H1 (cell line): ENCODE results near the gene SRRT. TPM values are rescaled to one million over a fixed set of nuclear protein-coding genes. Genes with fewer than 3 reads are reported as not detected.

Experiments used
- CTCF ChIA-PET: fragments of 300-600 bp; sonication (Branson Sonifier 250); formaldehyde crosslinking; loops from one replicate; lab custom pipeline; 2021; ENCODE audit not compliant: partially characterized antibody; lab: Charles Lee
- POLR2A ChIA-PET: fragments of 300-600 bp; sonication (Branson Sonifier 250); formaldehyde crosslinking; loops from one replicate; lab custom pipeline; 2021; ENCODE audit warnings: inconsistent platforms; ENCODE audit not compliant: partially characterized antibody; lab: Charles Lee
- DNase-seq, 2 experiments: peaks; one replicate each; pipeline versions ENCODE4 v3.0.0 to v3.0.0-alpha.2; 2010 to 2022; ENCODE audit warnings: low spot score in 2 of 2, low read depth in 1 of 2, mixed read lengths in 1 of 2
- FAIRE-seq: peaks from 2 replicates; lab custom pipeline; 2011; peaks lifted over from hg19 to GRCh38; lab: Jason Lieb, UNC
- H2AFZ ChIP-seq: 2 replicates; pipeline ENCODE4 v1.8.1; 2012; ENCODE audit warnings: low read length, inconsistent platforms
- H2AK5ac ChIP-seq: 2 replicates; pipeline ENCODE4 v1.6.1; 2013; ENCODE audit warnings: low read depth, low read length
- H2BK120ac ChIP-seq: replicated peaks from 2 replicates; pipeline ENCODE3; 2013; ENCODE audit warnings: low read depth, low read length, inconsistent platforms
- H2BK12ac ChIP-seq: 2 replicates; pipeline ENCODE4 v1.6.1; 2013; ENCODE audit warnings: low read depth, low read length
- H2BK15ac ChIP-seq: 2 replicates; pipeline ENCODE4 v1.6.1; 2013; ENCODE audit warnings: low read length
- H2BK20ac ChIP-seq: 2 replicates; pipeline ENCODE4 v1.6.1; 2013; ENCODE audit warnings: low read length
- H2BK5ac ChIP-seq: 2 replicates; pipeline ENCODE4 v1.6.1; 2013; ENCODE audit warnings: low read depth, low read length
- H3K14ac ChIP-seq: 2 replicates; pipeline ENCODE4 v1.6.1; 2013; ENCODE audit warnings: inconsistent platforms; ENCODE audit not compliant: insufficient read length
- H3K18ac ChIP-seq: 2 replicates; pipeline ENCODE4 v1.6.1; 2013; ENCODE audit warnings: low read length; ENCODE audit errors: extremely low read depth
- H3K23ac ChIP-seq: 2 replicates; pipeline ENCODE4 v1.6.1; 2013; ENCODE audit warnings: inconsistent platforms; ENCODE audit not compliant: insufficient read length
- H3K23me2 ChIP-seq: 2 replicates; pipeline ENCODE4 v1.6.1; 2013; ENCODE audit warnings: low read depth, low read length
- H3K27ac ChIP-seq: 2 replicates; pipeline ENCODE4 v1.6.1; 2011; ENCODE audit warnings: low read depth, low read length, inconsistent platforms
- H3K27me3 ChIP-seq, 4 experiments: replicated peaks in 1 of 4; 1 replicate in 1 of 4; 2 replicates in 3 of 4; pipeline versions ENCODE4 v1.6.1 to v1.8.1; 2011 to 2013; ENCODE audit warnings: low read length in 3 of 4, mild to moderate bottlenecking in 3 of 4, inconsistent platforms in 2 of 4, mixed read lengths in 2 of 4, moderate library complexity in 1 of 4; ENCODE audit not compliant: control insufficient read depth in 3 of 4, insufficient read depth in 3 of 4; ENCODE audit errors: extremely low read depth in 1 of 4
- H3K36me3 ChIP-seq, 4 experiments: 2 replicates each; pipeline versions ENCODE4 v1.6.1 to v1.8.1; 2011 to 2013; ENCODE audit warnings: mild to moderate bottlenecking in 4 of 4, low read length in 3 of 4, moderate library complexity in 2 of 4, control low read depth in 1 of 4, inconsistent platforms in 1 of 4; ENCODE audit not compliant: insufficient read depth in 4 of 4, control insufficient read depth in 2 of 4
- H3K4ac ChIP-seq: replicated peaks from 2 replicates; pipeline ENCODE3; 2013; ENCODE audit warnings: low read length, low read depth, mixed read lengths, inconsistent platforms; ENCODE audit not compliant: insufficient read length
- H3K4me1 ChIP-seq, 4 experiments: replicated peaks in 1 of 4; 1 replicate in 1 of 4; 2 replicates in 3 of 4; pipeline versions ENCODE4 v1.6.1 to v1.8.1; 2011 to 2013; ENCODE audit warnings: low read length in 3 of 4, inconsistent platforms in 2 of 4, mixed read lengths in 1 of 4; ENCODE audit not compliant: insufficient read depth in 4 of 4, control insufficient read depth in 3 of 4
- H3K4me2 ChIP-seq, 2 experiments: 2 replicates each; pipeline versions ENCODE4 v1.6.1 to v1.8.1; 2011 to 2013; ENCODE audit warnings: low read depth in 2 of 2, low read length in 2 of 2, control low read depth in 1 of 2, inconsistent platforms in 1 of 2, mild to moderate bottlenecking in 1 of 2; ENCODE audit not compliant: insufficient read depth in 1 of 2
- H3K4me3 ChIP-seq, 4 experiments: fragments of 200-600, 300-600 bp in 1 of 4; sonication (generic), shearing (Covaris generic), sonication (Bioruptor Twin) in 1 of 4; 2 replicates each; pipeline versions ENCODE4 v1.5.1 to v1.8.1; 2011 to 2016; ENCODE audit warnings: low read length in 4 of 4, low read depth in 3 of 4, control low read depth in 2 of 4, inconsistent platforms in 2 of 4, mild to moderate bottlenecking in 2 of 4, mixed read lengths in 1 of 4, moderate library complexity in 1 of 4; ENCODE audit not compliant: insufficient read depth in 2 of 4; ENCODE audit errors: extremely low read depth in 1 of 4
- H3K56ac ChIP-seq: replicated peaks from 2 replicates; pipeline ENCODE3; 2013; ENCODE audit warnings: low read depth, mild to moderate bottlenecking, mixed read lengths, low read length, inconsistent platforms; ENCODE audit not compliant: insufficient read length
- H3K79me1 ChIP-seq: 2 replicates; pipeline ENCODE4 v1.6.1; 2013; ENCODE audit warnings: low read depth, low read length, control low read depth
- H3K79me2 ChIP-seq, 2 experiments: 2 replicates each; pipeline versions ENCODE4 v1.6.1 to v1.8.1; 2012 to 2013; ENCODE audit warnings: low read length in 2 of 2, mild to moderate bottlenecking in 2 of 2, inconsistent platforms in 1 of 2; ENCODE audit not compliant: insufficient read depth in 2 of 2, control insufficient read depth in 1 of 2
- H3K9ac ChIP-seq, 4 experiments: replicated peaks in 1 of 4; 1 replicate in 1 of 4; 2 replicates in 3 of 4; pipeline versions ENCODE4 v1.6.1 to v1.8.1; 2011 to 2013; ENCODE audit warnings: low read depth in 3 of 4, low read length in 3 of 4, control low read depth in 2 of 4, mild to moderate bottlenecking in 2 of 4, moderate library complexity in 2 of 4, inconsistent platforms in 1 of 4; ENCODE audit errors: extremely low read depth in 1 of 4
- H3K9me3 ChIP-seq, 2 experiments: 2 replicates each; pipeline versions ENCODE4 v1.6.1 to v1.8.1; 2012 to 2013; ENCODE audit warnings: mild to moderate bottlenecking in 2 of 2, moderate library complexity in 2 of 2, control low read depth in 1 of 2, inconsistent platforms in 1 of 2, low read depth in 1 of 2, low read length in 1 of 2, mixed read lengths in 1 of 2; ENCODE audit not compliant: insufficient read depth in 2 of 2
- H4K20me1 ChIP-seq, 2 experiments: replicated peaks in 1 of 2; 2 replicates each; pipeline versions ENCODE3 to v1.8.1; 2011 to 2013; ENCODE audit warnings: inconsistent platforms in 2 of 2, low read length in 2 of 2, mild to moderate bottlenecking in 1 of 2; ENCODE audit not compliant: insufficient read depth in 2 of 2, control insufficient read depth in 1 of 2
- H4K5ac ChIP-seq: 2 replicates; pipeline ENCODE4 v1.6.1; 2013; ENCODE audit warnings: low read length, low read depth, mixed read lengths, inconsistent platforms; ENCODE audit not compliant: insufficient read length
- H4K8ac ChIP-seq: 2 replicates; pipeline ENCODE4 v1.8.0; 2013; ENCODE audit warnings: mild to moderate bottlenecking, moderate library complexity, low read length, inconsistent platforms; ENCODE audit not compliant: insufficient read depth; ENCODE audit errors: extremely low read depth
- H4K91ac ChIP-seq: replicated peaks from 2 replicates; pipeline ENCODE3; 2013; ENCODE audit warnings: low read length, mixed read lengths, inconsistent platforms; ENCODE audit not compliant: insufficient read length
- BCL11A ChIP-seq, 2 experiments: IDR thresholded peaks; one replicate each; pipeline ENCODE4 v1.6.1; 2011; ENCODE audit warnings: low read depth in 2 of 2, low read length in 2 of 2, mild to moderate bottlenecking in 2 of 2
- CBX8 ChIP-seq: fragments of 300-800, 300-1000 bp; sonication (generic); IDR thresholded peaks from 2 replicates; pipeline ENCODE4 v1.7.1; 2016; ENCODE audit warnings: low read depth, low read length, borderline replicate concordance
- CHD1 ChIP-seq: IDR thresholded peaks from 2 replicates; pipeline ENCODE4 v1.6.1; 2012; ENCODE audit warnings: low read depth, low read length, improper control_type of control experiment
- EGR1 ChIP-seq: IDR thresholded peaks from 2 replicates; pipeline ENCODE4 v1.6.1; 2011; ENCODE audit warnings: low read depth, low read length, borderline replicate concordance
- GTF2F1 ChIP-seq: IDR thresholded peaks from 2 replicates; pipeline ENCODE4 v1.6.1; 2012; ENCODE audit warnings: low read depth, low read length, improper control_type of control experiment, borderline replicate concordance
- PHF8 ChIP-seq: fragments of 200-600 bp; sonication (generic); conservative IDR thresholded peaks from 2 replicates; pipeline ENCODE4 v1.7.1; 2012; ENCODE audit warnings: low read depth, mild to moderate bottlenecking, inconsistent platforms, low read length, moderate library complexity
- POU5F1 ChIP-seq: IDR thresholded peaks from 2 replicates; pipeline ENCODE4 v1.6.1; 2011; ENCODE audit warnings: low read depth, mild to moderate bottlenecking, low read length, moderate library complexity
- RAD21 ChIP-seq, 2 experiments: IDR thresholded peaks in 1 of 2; conservative IDR thresholded peaks in 1 of 2; 2 replicates each; pipeline ENCODE4 v1.6.1; 2011; ENCODE audit warnings: low read depth in 2 of 2, low read length in 2 of 2, improper control_type of control experiment in 1 of 2, inconsistent platforms in 1 of 2, mild to moderate bottlenecking in 1 of 2, moderate library complexity in 1 of 2
- SP2 ChIP-seq: IDR thresholded peaks from 2 replicates; pipeline ENCODE4 v1.6.1; 2012; ENCODE audit warnings: mild to moderate bottlenecking, low read length, inconsistent platforms
- SP4 ChIP-seq: IDR thresholded peaks from 2 replicates; pipeline ENCODE4 v1.6.1; 2012; ENCODE audit warnings: low read length, inconsistent platforms
- SRF ChIP-seq: IDR thresholded peaks from 2 replicates; pipeline ENCODE4 v1.6.1; 2011; ENCODE audit warnings: mild to moderate bottlenecking, low read depth, low read length, moderate library complexity
- WGBS, 2 experiments: shearing (Covaris generic) in 1 of 2; methylation state at CpG; one replicate each; pipeline versions ENCODE4 v1.1.6 to v1.1.7; 2013 to 2015; ENCODE audit warnings: low lambda C conversion rate in 2 of 2, mixed read lengths in 2 of 2, inconsistent platforms in 1 of 2, low coverage in 1 of 2, missing lambda C conversion rate in 1 of 2; ENCODE audit not compliant: insufficient replicate concordance in 2 of 2, insufficient coverage in 1 of 2, insufficient read length in 1 of 2; ENCODE audit errors: extremely low coverage in 1 of 2, missing lambda C conversion rate in 1 of 2; 5-methylcytosine and 5-hydroxymethylcytosine counted together
- polyA plus RNA-seq, 7 experiments: library from polyadenylated mRNA; depleted of rRNA in 3 of 7; stranded (reverse) in 5 of 7; unstranded in 2 of 7; fragments of >200 nt in 5 of 7; fragments of 200-250 nt in 2 of 7; gene quantifications; 1 replicate in 5 of 7; 2 replicates in 1 of 7; 4 replicates in 1 of 7; pipeline versions ENCODE4 v1.2.1 to v1.2.3, GENCODE V29; 2011 to 2013; ENCODE audit warnings: missing spikeins in 2 of 7, mixed read lengths in 2 of 7
- total RNA-seq: library from RNA; stranded (reverse); fragmentation: NEBNext Ultra II Directional; extraction: Animal tissue kit (Norgen Biotek cat#: 25700); gene quantifications from 2 replicates; pipeline ENCODE4 v1.2.1, GENCODE V29; 2021
- TF ChIP-seq, protein P1 (sequence below), 3 experiments: IDR thresholded peaks; 1 replicate in 2 of 3; 2 replicates in 1 of 3; pipeline versions ENCODE4 v1.5.1 to v1.6.1; 2011; ENCODE audit warnings: low read length in 3 of 3, mild to moderate bottlenecking in 3 of 3, inconsistent platforms in 2 of 3, low read depth in 1 of 3, moderate library complexity in 1 of 3; ENCODE audit not compliant: insufficient read depth in 1 of 3; ENCODE audit errors: control extremely low read depth in 1 of 3

SRRT gene
- total and polyA plus RNA-seq, 2 of the 8 experiments (the other 6 are each of a cell fraction or from before 2014, with no cell fraction given): 66.7 to 237 TPM

DNA sequence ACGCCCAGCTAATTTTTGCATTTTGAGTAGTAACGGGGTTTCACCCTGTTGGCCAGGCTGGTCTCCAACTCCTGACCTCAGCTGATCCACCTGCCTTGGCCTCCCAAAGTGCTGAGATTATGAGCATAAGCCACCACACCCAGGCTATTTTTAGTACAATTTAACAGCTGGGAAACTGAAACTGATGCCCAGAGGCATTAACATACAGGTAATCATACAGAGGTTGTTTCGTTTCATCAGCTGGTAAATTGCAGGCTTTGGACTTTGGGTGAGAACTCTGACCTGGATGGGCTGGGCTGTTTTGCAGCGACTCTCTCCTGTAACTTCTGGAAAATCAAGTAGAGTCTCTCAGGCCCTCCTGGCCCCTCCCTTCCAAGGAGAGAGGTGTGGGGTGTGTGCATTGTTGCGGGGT lies 27.0 kb downstream of the SRRT start:
- no peak overlapping the region for H2BK15ac ChIP-seq
- H3K36me3 ChIP-seq: no peaks in the 10 kb centered on the region
- DNase-seq: no peak
- H3K14ac ChIP-seq: no peak overlapping the region
- H4K8ac ChIP-seq: no peak overlapping the region
- no peak overlapping the region for H4K5ac ChIP-seq
- H2BK12ac ChIP-seq: no peak overlapping the region
- H2BK120ac ChIP-seq: no peak overlapping the region
- no peak overlapping the region for H3K27ac ChIP-seq
- WGBS, 2 experiments: 76% methylated on average over 5 of the region's 5 CpGs; no CpG with 5 or more reads in 1 of the 2 experiments
- POLR2A ChIA-PET: no interaction called here
- no peaks in the 10 kb centered on the region for H3K79me1 ChIP-seq
- no peak overlapping the region for H3K9ac ChIP-seq
- no peaks in the 10 kb centered on the region for H4K20me1 ChIP-seq
- H3K4me1 ChIP-seq: peaks cover 0 to 2% (median 0%) of the 10 kb centered on the region in 4 experiments; a peak in 2 of 7 replicates
- peaks cover 0 to 5% (median 2%) of the 10 kb centered on the region in 4 experiments; a peak in 3 of 7 replicates for H3K27me3 ChIP-seq
- H3K4me2 ChIP-seq: no peak overlapping the region
- no peak overlapping the region for H3K4ac ChIP-seq
- H3K9me3 ChIP-seq: no peaks in the 10 kb centered on the region
- H3K23me2 ChIP-seq: no peaks in the 10 kb centered on the region
- H2BK5ac ChIP-seq: no peak overlapping the region
- no peak overlapping the region for H2BK20ac ChIP-seq
- CTCF ChIA-PET: interaction anchor here (0.6 to 3.0 kb wide), 5 partner anchors 14 to 175 kb away, joined by 3 to 13 read pairs (median 4); no protein-coding TSS in a partner anchor
- no peak for FAIRE-seq
- H4K91ac ChIP-seq: no peak overlapping the region
- H2AK5ac ChIP-seq: no peak overlapping the region
- no peak overlapping the region for H3K56ac ChIP-seq
- H3K79me2 ChIP-seq: no peaks in the 10 kb centered on the region
- no peak overlapping the region for H2AFZ ChIP-seq
- no peak overlapping the region for H3K4me3 ChIP-seq
- no peak overlapping the region for H3K23ac ChIP-seq
- no peak overlapping the region for H3K18ac ChIP-seq
- TF ChIP-seq CBX8: no peak
- TF ChIP-seq POU5F1: no peak
- TF ChIP-seq PHF8: no peak
- TF ChIP-seq EGR1: no peak
- no peak for TF ChIP-seq RAD21 (IDR thresholded peaks at IDR 0.05 in 1 of 2, conservative IDR thresholded peaks at IDR 0.05 in 1 of 2; ENCODE audit: low read depth in 2 of 2, low read length in 2 of 2)
- TF ChIP-seq SP4: no peak
- no peak for TF ChIP-seq BCL11A (IDR thresholded peaks at IDR 0.05; ENCODE audit: low read depth in 2 of 2, low read length in 2 of 2)
- TF ChIP-seq GTF2F1: no peak
- TF ChIP-seq, protein P1, sequence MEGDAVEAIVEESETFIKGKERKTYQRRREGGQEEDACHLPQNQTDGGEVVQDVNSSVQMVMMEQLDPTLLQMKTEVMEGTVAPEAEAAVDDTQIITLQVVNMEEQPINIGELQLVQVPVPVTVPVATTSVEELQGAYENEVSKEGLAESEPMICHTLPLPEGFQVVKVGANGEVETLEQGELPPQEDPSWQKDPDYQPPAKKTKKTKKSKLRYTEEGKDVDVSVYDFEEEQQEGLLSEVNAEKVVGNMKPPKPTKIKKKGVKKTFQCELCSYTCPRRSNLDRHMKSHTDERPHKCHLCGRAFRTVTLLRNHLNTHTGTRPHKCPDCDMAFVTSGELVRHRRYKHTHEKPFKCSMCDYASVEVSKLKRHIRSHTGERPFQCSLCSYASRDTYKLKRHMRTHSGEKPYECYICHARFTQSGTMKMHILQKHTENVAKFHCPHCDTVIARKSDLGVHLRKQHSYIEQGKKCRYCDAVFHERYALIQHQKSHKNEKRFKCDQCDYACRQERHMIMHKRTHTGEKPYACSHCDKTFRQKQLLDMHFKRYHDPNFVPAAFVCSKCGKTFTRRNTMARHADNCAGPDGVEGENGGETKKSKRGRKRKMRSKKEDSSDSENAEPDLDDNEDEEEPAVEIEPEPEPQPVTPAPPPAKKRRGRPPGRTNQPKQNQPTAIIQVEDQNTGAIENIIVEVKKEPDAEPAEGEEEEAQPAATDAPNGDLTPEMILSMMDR (IDR thresholded peaks at IDR 0.05; ENCODE audit: control extremely low read depth in 1 of 3, insufficient read depth in 1 of 3, low read depth in 1 of 3, low read length in 3 of 3): no peak
- TF ChIP-seq SRF: no peak
- no peak for TF ChIP-seq CHD1
- no peak for TF ChIP-seq SP2
